T-helper 2 cell treated with Interferon-gamma antibody and Interleukin-4, amounts not matched to agents 5 μg/mL and 100 μg/mL, for 36 hours (primary cell): ENCODE measurements around the gene OR12D2.
"Not testable (repeated sequence)": the region's sequence is repeated elsewhere in the genome, so short reads cannot be mapped to it uniquely, and the experiment has no call there.

Experiments used
- DNase-seq: peaks from one replicate; pipeline ENCODE4 v3.0.0; 2021; ENCODE audit warnings: low spot score
- H3K27ac Mint-ChIP-seq: one replicate; pipeline ENCODE4 v1.8.0; 2021; ENCODE audit warnings: mild to moderate bottlenecking, mixed read lengths
- H3K27me3 Mint-ChIP-seq: one replicate; pipeline ENCODE4 v1.8.0; 2021; ENCODE audit warnings: low read depth, mixed read lengths
- H3K36me3 Mint-ChIP-seq: one replicate; pipeline ENCODE4 v1.8.0; 2021; ENCODE audit warnings: low read depth, mixed read lengths
- H3K4me1 Mint-ChIP-seq: one replicate; pipeline ENCODE4 v1.8.0; 2021; ENCODE audit warnings: low read depth, mixed read lengths
- H3K4me3 Mint-ChIP-seq: one replicate; pipeline ENCODE4 v1.8.0; 2022; ENCODE audit warnings: mild to moderate bottlenecking, moderate library complexity, mixed read lengths
- H3K9me3 Mint-ChIP-seq: one replicate; pipeline ENCODE4 v1.8.0; 2021; ENCODE audit warnings: mixed read lengths

Gene OR12D2

GRCh38 chr6:29426654-29427053, 31.2 kb downstream of the OR12D2 start:
- H3K9me3 Mint-ChIP-seq, result no peaks in the 10 kb centered on the region

GRCh38 chr6:29436730-29437129, 41.3 kb downstream of the OR12D2 start:
- H3K4me1 Mint-ChIP-seq, H3K9me3 Mint-ChIP-seq, H3K27me3 Mint-ChIP-seq, H3K36me3 Mint-ChIP-seq, H3K27ac Mint-ChIP-seq, H3K4me3 Mint-ChIP-seq, DNase-seq: not testable (repeated sequence)

More at GRCh38 chr6:29426654-29427053, 31.2 kb downstream of the OR12D2 start:
- H3K4me1 Mint-ChIP-seq, result no peaks in the 10 kb centered on the region
- no peaks in the 10 kb centered on the region for H3K36me3 Mint-ChIP-seq
- no peak overlapping the region for H3K4me3 Mint-ChIP-seq
- DNase-seq, result no peak
- peaks cover 5% of the 10 kb centered on the region for H3K27me3 Mint-ChIP-seq
- H3K27ac Mint-ChIP-seq, result no peak overlapping the region

- Mint-ChIP-seq H3K4me1 (no peaks in the 10 kb centered on the region), H3K27ac (no peak within 1 kb of the TSS), H3K36me3 (no peaks in the 10 kb centered on the region), H3K4me3 (no peak within 1 kb of the TSS), H3K27me3 (peaks cover 4% of the 10 kb centered on the region), H3K9me3 (no peaks in the 10 kb centered on the region)
- DNase-seq, result no peak
Measured at GRCh38 chr6:29439006-29439405, 43.6 kb downstream of the OR12D2 start, which contains the start of gene OR10C1. Gene OR10C1 (plus strand): TSS chr6:29439306. CDS start chr6:29440016, 710 bp downstream.

- Mint-ChIP-seq H3K27me3 (peaks cover 2% of the 10 kb centered on the region), H3K36me3 (no peaks in the 10 kb centered on the region), H3K27ac (no peak overlapping the region), H3K4me3 (no peak overlapping the region), H3K4me1 (no peaks in the 10 kb centered on the region), H3K9me3 (no peaks in the 10 kb centered on the region)
- no peak for DNase-seq
Measured at GRCh38 chr6:29442719-29443118, 47.3 kb downstream of the OR12D2 start.

- not testable (repeated sequence) for H3K4me1 Mint-ChIP-seq, H3K4me3 Mint-ChIP-seq, H3K9me3 Mint-ChIP-seq, H3K36me3 Mint-ChIP-seq, DNase-seq, H3K27ac Mint-ChIP-seq, H3K27me3 Mint-ChIP-seq
Measured at GRCh38 chr6:29444031-29444430, 48.6 kb downstream of the OR12D2 start.
